GM23338 (cell line): Measurements from ENCODE around the gene ZNHIT1. TPM values are rescaled to one million over a fixed set of nuclear protein-coding genes. Genes with fewer than 3 reads are reported as not detected.

ENCODE experiments used
- ATAC-seq: fragments of 200-7000 bp; cut with Tn5 transposase; 3 replicates; pipeline ENCODE4 v1.9.1; 2020
- DNase-seq: peaks from one replicate; pipeline ENCODE4 v3.0.0-alpha.2; 2015; ENCODE audit warnings: low spot score
- H2AFZ ChIP-seq: fragments of 200-600 bp; sonication (generic); 2 replicates; pipeline ENCODE4 v1.8.0; 2016; ENCODE audit warnings: antibody characterized with exemption, mild to moderate bottlenecking, moderate library complexity
- H3F3A ChIP-seq: fragments of 200-600 bp; sonication (generic); replicated peaks from 2 replicates; pipeline ENCODE4 v1.8.0; 2017; ENCODE audit warnings: antibody characterized with exemption, mixed run types, low read depth
- H3K27ac ChIP-seq: fragments of 200-600 bp; sonication (generic); 2 replicates; pipeline ENCODE4 v1.6.1; 2016; ENCODE audit warnings: low read depth
- H3K27me3 ChIP-seq: fragments of 200-600 bp; sonication (generic); 2 replicates; pipeline ENCODE4 v1.8.0; 2016; ENCODE audit warnings: mild to moderate bottlenecking, mixed run types, moderate library complexity; ENCODE audit not compliant: insufficient read depth
- H3K36me3 ChIP-seq: fragments of 200-600 bp; sonication (generic); 2 replicates; pipeline ENCODE4 v1.8.0; 2016; ENCODE audit warnings: mild to moderate bottlenecking; ENCODE audit not compliant: insufficient read depth
- H3K4me1 ChIP-seq: fragments of 200-600 bp; sonication (generic); 2 replicates; pipeline ENCODE4 v1.8.0; 2016; ENCODE audit warnings: mild to moderate bottlenecking, moderate library complexity; ENCODE audit not compliant: insufficient read depth
- H3K4me2 ChIP-seq: fragments of 200-600 bp; sonication (generic); 2 replicates; pipeline ENCODE4 v1.7.1; 2017; ENCODE audit warnings: mixed run types
- H3K4me3 ChIP-seq: fragments of 200-600 bp; sonication (generic); 2 replicates; pipeline ENCODE4 v1.6.1; 2016; ENCODE audit warnings: mixed run types
- H3K79me2 ChIP-seq: fragments of 200-600 bp; sonication (generic); replicated peaks from 2 replicates; pipeline ENCODE4 v1.8.0; 2017; ENCODE audit warnings: mild to moderate bottlenecking; ENCODE audit not compliant: insufficient read depth
- H3K9me2 ChIP-seq: fragments of 200-600 bp; sonication (generic); 2 replicates; pipeline ENCODE4 v1.8.0; 2017; ENCODE audit not compliant: insufficient read depth
- H4K20me1 ChIP-seq: fragments of 200-600 bp; sonication (generic); replicated peaks from 2 replicates; pipeline ENCODE4 v1.8.0; 2017; ENCODE audit warnings: mild to moderate bottlenecking; ENCODE audit not compliant: insufficient read depth
- H3K27ac Mint-ChIP-seq: 2 replicates; pipeline ENCODE4 v1.8.0; 2020; ENCODE audit warnings: inconsistent platforms, mild to moderate bottlenecking, moderate library complexity, mixed read lengths
- H3K27me3 Mint-ChIP-seq: 3 replicates; pipeline ENCODE4 v1.8.0; 2022; ENCODE audit warnings: low read depth, mild to moderate bottlenecking, moderate library complexity, mixed read lengths, inconsistent platforms; ENCODE audit not compliant: insufficient read depth, poor library complexity
- H3K36me3 Mint-ChIP-seq: 3 replicates; pipeline ENCODE4 v1.8.0; 2021; ENCODE audit warnings: low read depth, mild to moderate bottlenecking, inconsistent platforms, moderate library complexity, mixed read lengths
- H3K4me1 Mint-ChIP-seq: 3 replicates; pipeline ENCODE4 v1.8.0; 2020; ENCODE audit warnings: mild to moderate bottlenecking, inconsistent platforms, mixed read lengths
- H3K4me3 Mint-ChIP-seq: 3 replicates; pipeline ENCODE4 v1.8.0; 2021; ENCODE audit warnings: moderate library complexity, mild to moderate bottlenecking, inconsistent platforms, mixed read lengths
- H3K9me3 Mint-ChIP-seq: 3 replicates; pipeline ENCODE4 v1.8.0; 2020; ENCODE audit warnings: moderate library complexity, mild to moderate bottlenecking, inconsistent platforms, mixed read lengths
- CREB1 ChIP-seq: fragments of 250-450 bp; sonication (Bioruptor Pico); IDR thresholded peaks from 2 replicates; pipeline ENCODE4 v1.5.0; 2020; ENCODE audit warnings: low read depth, mild to moderate bottlenecking, moderate library complexity
- EZH2 ChIP-seq: fragments of 200-600 bp; sonication (generic); IDR thresholded peaks from one replicate; pipeline ENCODE4 v1.8.0; 2017; ENCODE audit warnings: antibody characterized with exemption, mild to moderate bottlenecking, low read depth; ENCODE audit not compliant: unreplicated experiment
- EZH2phosphoT487 ChIP-seq: fragments of 200-600 bp; sonication (generic); IDR thresholded peaks from one replicate; pipeline ENCODE4 v1.8.1; 2018; ENCODE audit warnings: antibody characterized with exemption; ENCODE audit not compliant: unreplicated experiment
- JUNB ChIP-seq: IDR thresholded peaks from one replicate; pipeline ENCODE4 v1.6.1; 2016; ENCODE audit warnings: antibody characterized with exemption; ENCODE audit not compliant: unreplicated experiment
- NANOG ChIP-seq: IDR thresholded peaks from 2 replicates; pipeline ENCODE4 v1.6.1; 2016; ENCODE audit warnings: antibody characterized with exemption, borderline replicate concordance
- POLR2AphosphoS5 ChIP-seq: IDR thresholded peaks from 2 replicates; pipeline ENCODE4 v1.6.1; 2016; ENCODE audit warnings: antibody characterized with exemption, low read depth
- STAT1 ChIP-seq: IDR thresholded peaks from one replicate; pipeline ENCODE4 v1.6.1; 2016; ENCODE audit warnings: antibody characterized with exemption; ENCODE audit not compliant: unreplicated experiment
- ZNF114 ChIP-seq: fragments of 250-450 bp; sonication (Bioruptor Pico); IDR thresholded peaks from 2 replicates; pipeline ENCODE4 v1.5.0; 2020; ENCODE audit warnings: mild to moderate bottlenecking, moderate library complexity
- ZNF331 ChIP-seq: fragments of 250-450 bp; sonication (Bioruptor Pico); IDR thresholded peaks from 2 replicates; pipeline ENCODE4 v1.5.0; 2020; ENCODE audit warnings: low read depth, mild to moderate bottlenecking, moderate library complexity
- polyA plus RNA-seq: library from polyadenylated mRNA; unstranded; fragments of >200 nt; fragmentation: Nextera tagmentation; extraction: Ambion mirVana; gene quantifications from 2 replicates; pipeline ENCODE4 v1.2.1, GENCODE V29; 2016
- total RNA-seq: library from RNA; depleted of rRNA; stranded (reverse); fragments of >200 nt; shearing (Covaris generic); gene quantifications from 2 replicates; pipeline ENCODE4 v1.2.3, GENCODE V29; 2014
- TF ChIP-seq, protein P1 (sequence below), 2 experiments: fragments of 200-600 bp in 1 of 2; sonication (generic) in 1 of 2; conservative IDR thresholded peaks; 2 replicates each; pipeline versions ENCODE4 v1.5.1 to v1.6.1; 2016 to 2017; ENCODE audit warnings: antibody characterized with exemption in 2 of 2, low read depth in 2 of 2, mild to moderate bottlenecking in 2 of 2, moderate library complexity in 1 of 2
- TF ChIP-seq, protein P2 (sequence below): IDR thresholded peaks from one replicate; pipeline ENCODE4 v1.6.1; 2018; ENCODE audit warnings: antibody characterized with exemption; ENCODE audit not compliant: unreplicated experiment
- TF ChIP-seq, protein P3 (sequence below): IDR thresholded peaks from 2 replicates; pipeline ENCODE4 v1.6.1; 2016; ENCODE audit warnings: antibody characterized with exemption
- TF ChIP-seq, protein P4 (sequence below): fragments of 250-450 bp; sonication (Bioruptor Pico); IDR thresholded peaks from 2 replicates; pipeline ENCODE4 v1.5.0; 2020; ENCODE audit warnings: mild to moderate bottlenecking, moderate library complexity

Gene ZNHIT1
- total and polyA plus RNA-seq, 2 experiments from 2014 or later, result 64.6 to 113 TPM

DNA sequence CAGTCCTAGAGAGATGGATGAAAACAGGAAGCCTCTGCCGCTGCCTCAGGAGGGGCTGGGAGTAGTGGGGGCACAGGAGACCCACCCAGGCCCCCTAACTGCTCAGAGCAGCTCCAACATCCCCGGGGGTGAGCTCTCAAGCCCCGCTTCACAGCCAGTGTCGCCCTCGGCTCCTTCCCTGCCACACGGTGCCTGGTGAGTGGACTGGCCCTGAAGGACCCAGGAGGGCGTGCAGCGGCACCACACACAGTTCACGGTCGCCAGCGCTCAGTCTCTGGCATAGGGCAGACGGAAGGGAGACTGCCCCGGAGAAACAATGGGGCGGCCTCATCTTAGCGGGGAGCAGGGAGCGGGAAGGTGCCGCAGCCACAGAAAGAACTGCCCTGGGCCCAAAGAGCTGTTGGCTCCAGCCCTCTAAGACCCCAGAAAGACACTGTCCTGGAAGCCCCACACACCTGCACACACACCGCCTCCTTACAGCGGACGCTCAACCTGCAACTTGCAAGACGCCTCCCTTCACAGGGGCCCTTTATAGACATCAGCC lies 18.4 kb downstream of the ZNHIT1 start:
- H2AFZ ChIP-seq, result no peak overlapping the region
- peaks cover 30% of the 10 kb centered on the region for H3F3A ChIP-seq
- H3K27me3 Mint-ChIP-seq, result peaks cover 15% of the 10 kb centered on the region
- no peak overlapping the region for H3K27ac ChIP-seq
- no peaks in the 10 kb centered on the region for H3K36me3 ChIP-seq
- H3K36me3 Mint-ChIP-seq, result peaks cover 14% of the 10 kb centered on the region
- H3K4me3 ChIP-seq, result no peak overlapping the region
- H3K9me3 Mint-ChIP-seq, result no peaks in the 10 kb centered on the region
- H3K4me1 ChIP-seq, result peaks cover 43% of the 10 kb centered on the region
- peaks cover 30% of the 10 kb centered on the region for H3K4me1 Mint-ChIP-seq
- no peaks in the 10 kb centered on the region for H3K79me2 ChIP-seq
- no peaks in the 10 kb centered on the region for H3K9me2 ChIP-seq
- 0 out of 2 replicates have a peak overlapping the region, but pooled peaks have one; percentile 59 for H3K27ac Mint-ChIP-seq
- DNase-seq (no peak), ATAC-seq (no peak)
- no peaks in the 10 kb centered on the region for H3K27me3 ChIP-seq
- H4K20me1 ChIP-seq, result no peaks in the 10 kb centered on the region; the same call in 1 of the 2 replicates
- H3K4me3 Mint-ChIP-seq, result no peak overlapping the region
- H3K4me2 ChIP-seq, result no peak overlapping the region
- TF ChIP-seq, protein P1, sequence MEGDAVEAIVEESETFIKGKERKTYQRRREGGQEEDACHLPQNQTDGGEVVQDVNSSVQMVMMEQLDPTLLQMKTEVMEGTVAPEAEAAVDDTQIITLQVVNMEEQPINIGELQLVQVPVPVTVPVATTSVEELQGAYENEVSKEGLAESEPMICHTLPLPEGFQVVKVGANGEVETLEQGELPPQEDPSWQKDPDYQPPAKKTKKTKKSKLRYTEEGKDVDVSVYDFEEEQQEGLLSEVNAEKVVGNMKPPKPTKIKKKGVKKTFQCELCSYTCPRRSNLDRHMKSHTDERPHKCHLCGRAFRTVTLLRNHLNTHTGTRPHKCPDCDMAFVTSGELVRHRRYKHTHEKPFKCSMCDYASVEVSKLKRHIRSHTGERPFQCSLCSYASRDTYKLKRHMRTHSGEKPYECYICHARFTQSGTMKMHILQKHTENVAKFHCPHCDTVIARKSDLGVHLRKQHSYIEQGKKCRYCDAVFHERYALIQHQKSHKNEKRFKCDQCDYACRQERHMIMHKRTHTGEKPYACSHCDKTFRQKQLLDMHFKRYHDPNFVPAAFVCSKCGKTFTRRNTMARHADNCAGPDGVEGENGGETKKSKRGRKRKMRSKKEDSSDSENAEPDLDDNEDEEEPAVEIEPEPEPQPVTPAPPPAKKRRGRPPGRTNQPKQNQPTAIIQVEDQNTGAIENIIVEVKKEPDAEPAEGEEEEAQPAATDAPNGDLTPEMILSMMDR (conservative IDR thresholded peaks at IDR 0.05; ENCODE audit: low read depth in 2 of 2), result no peak
- no peak for TF ChIP-seq CREB1 (CRISPR knock-in tag)
- TF ChIP-seq EZH2phosphoT487, result no peak
- no peak for TF ChIP-seq EZH2
- TF ChIP-seq POLR2AphosphoS5, result no peak
- TF ChIP-seq, protein P2, sequence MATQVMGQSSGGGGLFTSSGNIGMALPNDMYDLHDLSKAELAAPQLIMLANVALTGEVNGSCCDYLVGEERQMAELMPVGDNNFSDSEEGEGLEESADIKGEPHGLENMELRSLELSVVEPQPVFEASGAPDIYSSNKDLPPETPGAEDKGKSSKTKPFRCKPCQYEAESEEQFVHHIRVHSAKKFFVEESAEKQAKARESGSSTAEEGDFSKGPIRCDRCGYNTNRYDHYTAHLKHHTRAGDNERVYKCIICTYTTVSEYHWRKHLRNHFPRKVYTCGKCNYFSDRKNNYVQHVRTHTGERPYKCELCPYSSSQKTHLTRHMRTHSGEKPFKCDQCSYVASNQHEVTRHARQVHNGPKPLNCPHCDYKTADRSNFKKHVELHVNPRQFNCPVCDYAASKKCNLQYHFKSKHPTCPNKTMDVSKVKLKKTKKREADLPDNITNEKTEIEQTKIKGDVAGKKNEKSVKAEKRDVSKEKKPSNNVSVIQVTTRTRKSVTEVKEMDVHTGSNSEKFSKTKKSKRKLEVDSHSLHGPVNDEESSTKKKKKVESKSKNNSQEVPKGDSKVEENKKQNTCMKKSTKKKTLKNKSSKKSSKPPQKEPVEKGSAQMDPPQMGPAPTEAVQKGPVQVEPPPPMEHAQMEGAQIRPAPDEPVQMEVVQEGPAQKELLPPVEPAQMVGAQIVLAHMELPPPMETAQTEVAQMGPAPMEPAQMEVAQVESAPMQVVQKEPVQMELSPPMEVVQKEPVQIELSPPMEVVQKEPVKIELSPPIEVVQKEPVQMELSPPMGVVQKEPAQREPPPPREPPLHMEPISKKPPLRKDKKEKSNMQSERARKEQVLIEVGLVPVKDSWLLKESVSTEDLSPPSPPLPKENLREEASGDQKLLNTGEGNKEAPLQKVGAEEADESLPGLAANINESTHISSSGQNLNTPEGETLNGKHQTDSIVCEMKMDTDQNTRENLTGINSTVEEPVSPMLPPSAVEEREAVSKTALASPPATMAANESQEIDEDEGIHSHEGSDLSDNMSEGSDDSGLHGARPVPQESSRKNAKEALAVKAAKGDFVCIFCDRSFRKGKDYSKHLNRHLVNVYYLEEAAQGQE, result no peak
- no peak for TF ChIP-seq STAT1
- TF ChIP-seq, protein P3, sequence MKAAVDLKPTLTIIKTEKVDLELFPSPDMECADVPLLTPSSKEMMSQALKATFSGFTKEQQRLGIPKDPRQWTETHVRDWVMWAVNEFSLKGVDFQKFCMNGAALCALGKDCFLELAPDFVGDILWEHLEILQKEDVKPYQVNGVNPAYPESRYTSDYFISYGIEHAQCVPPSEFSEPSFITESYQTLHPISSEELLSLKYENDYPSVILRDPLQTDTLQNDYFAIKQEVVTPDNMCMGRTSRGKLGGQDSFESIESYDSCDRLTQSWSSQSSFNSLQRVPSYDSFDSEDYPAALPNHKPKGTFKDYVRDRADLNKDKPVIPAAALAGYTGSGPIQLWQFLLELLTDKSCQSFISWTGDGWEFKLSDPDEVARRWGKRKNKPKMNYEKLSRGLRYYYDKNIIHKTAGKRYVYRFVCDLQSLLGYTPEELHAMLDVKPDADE, result no peak
- no peak for TF ChIP-seq ZNF114
- no peak for TF ChIP-seq ZNF331
- no peak for TF ChIP-seq JUNB
- TF ChIP-seq, protein P4, sequence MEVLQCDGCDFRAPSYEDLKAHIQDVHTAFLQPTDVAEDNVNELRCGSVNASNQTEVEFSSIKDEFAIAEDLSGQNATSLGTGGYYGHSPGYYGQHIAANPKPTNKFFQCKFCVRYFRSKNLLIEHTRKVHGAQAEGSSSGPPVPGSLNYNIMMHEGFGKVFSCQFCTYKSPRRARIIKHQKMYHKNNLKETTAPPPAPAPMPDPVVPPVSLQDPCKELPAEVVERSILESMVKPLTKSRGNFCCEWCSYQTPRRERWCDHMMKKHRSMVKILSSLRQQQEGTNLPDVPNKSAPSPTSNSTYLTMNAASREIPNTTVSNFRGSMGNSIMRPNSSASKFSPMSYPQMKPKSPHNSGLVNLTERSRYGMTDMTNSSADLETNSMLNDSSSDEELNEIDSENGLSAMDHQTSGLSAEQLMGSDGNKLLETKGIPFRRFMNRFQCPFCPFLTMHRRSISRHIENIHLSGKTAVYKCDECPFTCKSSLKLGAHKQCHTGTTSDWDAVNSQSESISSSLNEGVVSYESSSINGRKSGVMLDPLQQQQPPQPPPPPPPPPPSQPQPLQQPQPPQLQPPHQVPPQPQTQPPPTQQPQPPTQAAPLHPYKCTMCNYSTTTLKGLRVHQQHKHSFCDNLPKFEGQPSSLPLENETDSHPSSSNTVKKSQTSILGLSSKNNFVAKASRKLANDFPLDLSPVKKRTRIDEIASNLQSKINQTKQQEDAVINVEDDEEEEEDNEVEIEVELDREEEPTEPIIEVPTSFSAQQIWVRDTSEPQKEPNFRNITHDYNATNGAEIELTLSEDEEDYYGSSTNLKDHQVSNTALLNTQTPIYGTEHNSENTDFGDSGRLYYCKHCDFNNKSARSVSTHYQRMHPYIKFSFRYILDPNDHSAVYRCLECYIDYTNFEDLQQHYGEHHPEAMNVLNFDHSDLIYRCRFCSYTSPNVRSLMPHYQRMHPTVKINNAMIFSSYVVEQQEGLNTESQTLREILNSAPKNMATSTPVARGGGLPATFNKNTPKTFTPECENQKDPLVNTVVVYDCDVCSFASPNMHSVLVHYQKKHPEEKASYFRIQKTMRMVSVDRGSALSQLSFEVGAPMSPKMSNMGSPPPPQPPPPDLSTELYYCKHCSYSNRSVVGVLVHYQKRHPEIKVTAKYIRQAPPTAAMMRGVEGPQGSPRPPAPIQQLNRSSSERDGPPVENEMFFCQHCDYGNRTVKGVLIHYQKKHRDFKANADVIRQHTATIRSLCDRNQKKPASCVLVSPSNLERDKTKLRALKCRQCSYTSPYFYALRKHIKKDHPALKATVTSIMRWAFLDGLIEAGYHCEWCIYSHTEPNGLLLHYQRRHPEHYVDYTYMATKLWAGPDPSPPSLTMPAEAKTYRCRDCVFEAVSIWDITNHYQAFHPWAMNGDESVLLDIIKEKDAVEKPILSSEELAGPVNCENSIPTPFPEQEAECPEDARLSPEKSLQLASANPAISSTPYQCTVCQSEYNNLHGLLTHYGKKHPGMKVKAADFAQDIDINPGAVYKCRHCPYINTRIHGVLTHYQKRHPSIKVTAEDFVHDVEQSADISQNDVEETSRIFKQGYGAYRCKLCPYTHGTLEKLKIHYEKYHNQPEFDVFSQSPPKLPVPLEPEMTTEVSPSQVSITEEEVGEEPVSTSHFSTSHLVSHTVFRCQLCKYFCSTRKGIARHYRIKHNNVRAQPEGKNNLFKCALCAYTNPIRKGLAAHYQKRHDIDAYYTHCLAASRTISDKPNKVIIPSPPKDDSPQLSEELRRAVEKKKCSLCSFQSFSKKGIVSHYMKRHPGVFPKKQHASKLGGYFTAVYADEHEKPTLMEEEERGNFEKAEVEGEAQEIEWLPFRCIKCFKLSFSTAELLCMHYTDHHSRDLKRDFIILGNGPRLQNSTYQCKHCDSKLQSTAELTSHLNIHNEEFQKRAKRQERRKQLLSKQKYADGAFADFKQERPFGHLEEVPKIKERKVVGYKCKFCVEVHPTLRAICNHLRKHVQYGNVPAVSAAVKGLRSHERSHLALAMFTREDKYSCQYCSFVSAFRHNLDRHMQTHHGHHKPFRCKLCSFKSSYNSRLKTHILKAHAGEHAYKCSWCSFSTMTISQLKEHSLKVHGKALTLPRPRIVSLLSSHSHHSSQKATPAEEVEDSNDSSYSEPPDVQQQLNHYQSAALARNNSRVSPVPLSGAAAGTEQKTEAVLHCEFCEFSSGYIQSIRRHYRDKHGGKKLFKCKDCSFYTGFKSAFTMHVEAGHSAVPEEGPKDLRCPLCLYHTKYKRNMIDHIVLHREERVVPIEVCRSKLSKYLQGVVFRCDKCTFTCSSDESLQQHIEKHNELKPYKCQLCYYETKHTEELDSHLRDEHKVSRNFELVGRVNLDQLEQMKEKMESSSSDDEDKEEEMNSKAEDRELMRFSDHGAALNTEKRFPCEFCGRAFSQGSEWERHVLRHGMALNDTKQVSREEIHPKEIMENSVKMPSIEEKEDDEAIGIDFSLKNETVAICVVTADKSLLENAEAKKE (CRISPR knock-in tag), result no peak
- no peak for TF ChIP-seq NANOG
